Fibroblast of skin of left biceps (primary cell): Measurements from ENCODE around the gene VEPH1.

ENCODE experiments used
- DNase-seq, 2 experiments: peaks; one replicate each; pipeline ENCODE4 v3.0.0-alpha.2; 2013; ENCODE audit warnings: low read depth in 2 of 2

The VEPH1 gene

GRCh38 chr3:157263027-157263426, 240.2 kb downstream of the VEPH1 start:
- no peak for DNase-seq

GRCh38 chr3:157261000-157261399, 242.2 kb downstream of the VEPH1 start:
- no peak for DNase-seq

GRCh38 chr3:157259825-157260224, 243.4 kb downstream of the VEPH1 start:
- no peak for DNase-seq

- no peak for DNase-seq
Measured at GRCh38 chr3:157257101-157257500, 246.1 kb downstream of the VEPH1 start.

GRCh38 chr3:157255797-157256196, 247.4 kb downstream of the VEPH1 start:
- DNase-seq = no peak

GRCh38 chr3:157251685-157252084, 251.5 kb downstream of the VEPH1 start:
- DNase-seq = no peak

GRCh38 chr3:157249606-157250005, 253.6 kb downstream of the VEPH1 start:
- DNase-seq = no peak

GRCh38 chr3:157248590-157249422, 254.4 kb downstream of the VEPH1 start:
- peak; percentile 68 to 79 for DNase-seq

- no peak for DNase-seq
Measured at GRCh38 chr3:157247391-157247790, 255.8 kb downstream of the VEPH1 start.

GRCh38 chr3:157242836-157243235, 260.4 kb downstream of the VEPH1 start:
- no peak for DNase-seq

- DNase-seq = no peak
Measured at GRCh38 chr3:157241599-157241998, 261.6 kb downstream of the VEPH1 start.

- DNase-seq = no peak
Measured at GRCh38 chr3:157240408-157240807, 262.8 kb downstream of the VEPH1 start.

GRCh38 chr3:157239082-157239704, 264.0 kb downstream of the VEPH1 start:
- DNase-seq = no peak

GRCh38 chr3:157238457-157238856, 264.8 kb downstream of the VEPH1 start:
- DNase-seq = no peak

- DNase-seq = no peak
Measured at GRCh38 chr3:157237886-157238285, 265.3 kb downstream of the VEPH1 start.

GRCh38 chr3:157235291-157235690, 267.9 kb downstream of the VEPH1 start:
- DNase-seq = no peak

- DNase-seq = no peak
Measured at GRCh38 chr3:157233923-157234322, 269.3 kb downstream of the VEPH1 start.

- DNase-seq = no peak
Measured at GRCh38 chr3:157232141-157232540, 271.1 kb downstream of the VEPH1 start.

- DNase-seq = no peak
Measured at GRCh38 chr3:157231071-157231470, 272.1 kb downstream of the VEPH1 start.

GRCh38 chr3:157226173-157226847, 276.9 kb downstream of the VEPH1 start:
- DNase-seq = no peak

- DNase-seq = no peak
Measured at GRCh38 chr3:157225001-157225400, 278.2 kb downstream of the VEPH1 start.

- no peak for DNase-seq
Measured at GRCh38 chr3:157220883-157221282, 282.3 kb downstream of the VEPH1 start.

GRCh38 chr3:157220211-157220610, 283.0 kb downstream of the VEPH1 start:
- DNase-seq = no peak
